Embryonic facial prominence (tissue), 1 donor: ENCODE data around the gene C9orf72.
A peak's percentile ranks its signal among the peaks of the same experiment; 100 is the strongest.
"Not testable (repeated sequence)": the region's sequence is repeated elsewhere in the genome, so short reads cannot be mapped to it uniquely, and the experiment has no call there.

Experiments used
- DNase-seq: peaks from one replicate; pipeline ENCODE4 v3.0.0-alpha.2; 2016; ENCODE audit errors: extremely low spot score

The C9orf72 gene, protein sequence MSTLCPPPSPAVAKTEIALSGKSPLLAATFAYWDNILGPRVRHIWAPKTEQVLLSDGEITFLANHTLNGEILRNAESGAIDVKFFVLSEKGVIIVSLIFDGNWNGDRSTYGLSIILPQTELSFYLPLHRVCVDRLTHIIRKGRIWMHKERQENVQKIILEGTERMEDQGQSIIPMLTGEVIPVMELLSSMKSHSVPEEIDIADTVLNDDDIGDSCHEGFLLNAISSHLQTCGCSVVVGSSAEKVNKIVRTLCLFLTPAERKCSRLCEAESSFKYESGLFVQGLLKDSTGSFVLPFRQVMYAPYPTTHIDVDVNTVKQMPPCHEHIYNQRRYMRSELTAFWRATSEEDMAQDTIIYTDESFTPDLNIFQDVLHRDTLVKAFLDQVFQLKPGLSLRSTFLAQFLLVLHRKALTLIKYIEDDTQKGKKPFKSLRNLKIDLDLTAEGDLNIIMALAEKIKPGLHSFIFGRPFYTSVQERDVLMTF

DNA sequence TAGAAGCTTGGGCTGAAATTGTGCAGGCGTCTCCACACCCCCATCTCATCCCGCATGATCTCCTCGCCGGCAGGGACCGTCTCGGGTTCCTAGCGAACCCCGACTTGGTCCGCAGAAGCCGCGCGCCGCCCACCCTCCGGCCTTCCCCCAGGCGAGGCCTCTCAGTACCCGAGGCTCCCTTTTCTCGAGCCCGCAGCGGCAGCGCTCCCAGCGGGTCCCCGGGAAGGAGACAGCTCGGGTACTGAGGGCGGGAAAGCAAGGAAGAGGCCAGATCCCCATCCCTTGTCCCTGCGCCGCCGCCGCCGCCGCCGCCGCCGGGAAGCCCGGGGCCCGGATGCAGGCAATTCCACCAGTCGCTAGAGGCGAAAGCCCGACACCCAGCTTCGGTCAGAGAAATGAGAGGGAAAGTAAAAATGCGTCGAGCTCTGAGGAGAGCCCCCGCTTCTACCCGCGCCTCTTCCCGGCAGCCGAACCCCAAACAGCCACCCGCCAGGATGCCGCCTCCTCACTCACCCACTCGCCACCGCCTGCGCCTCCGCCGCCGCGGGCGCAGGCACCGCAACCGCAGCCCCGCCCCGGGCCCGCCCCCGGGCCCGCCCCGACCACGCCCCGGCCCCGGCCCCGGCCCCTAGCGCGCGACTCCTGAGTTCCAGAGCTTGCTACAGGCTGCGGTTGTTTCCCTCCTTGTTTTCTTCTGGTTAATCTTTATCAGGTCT, at the start of gene C9orf72:
Gene C9orf72, minus strand, starts transcription at position 564 of the 716 bp plus-strand sequence. CDS start 6,361 bp downstream, outside the sequence.
- peak; percentile 8 for DNase-seq

DNA sequence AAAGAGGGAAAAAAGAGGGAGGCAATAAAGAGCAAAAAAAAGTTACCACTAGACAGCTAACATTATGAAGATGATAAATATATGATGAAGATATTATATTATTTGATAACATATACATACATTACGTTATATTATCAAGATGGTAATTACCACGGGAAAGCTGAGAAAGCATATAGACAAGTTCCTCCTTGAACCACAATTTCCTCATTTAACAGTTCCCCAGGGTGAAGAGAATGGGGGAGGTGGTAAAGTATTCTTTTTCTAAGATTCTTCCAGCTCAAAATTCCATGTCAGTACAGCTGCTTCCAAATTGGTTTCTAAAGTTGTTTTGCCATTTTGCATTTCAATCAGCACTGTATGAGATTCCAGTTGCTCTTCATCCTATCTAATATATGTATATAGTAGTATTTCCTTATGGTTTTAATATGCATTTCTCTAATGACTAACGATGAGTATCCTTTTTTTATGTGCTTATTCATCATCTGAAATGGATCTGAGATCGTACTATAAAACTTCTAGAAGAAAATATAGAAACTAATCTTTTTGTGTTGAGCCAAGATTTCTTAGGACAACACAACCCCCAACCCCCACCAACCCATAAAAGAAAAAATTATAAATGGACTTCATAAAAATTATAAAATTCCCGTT, 49.5 kb upstream of the C9orf72 start:
- no peak for DNase-seq

DNA sequence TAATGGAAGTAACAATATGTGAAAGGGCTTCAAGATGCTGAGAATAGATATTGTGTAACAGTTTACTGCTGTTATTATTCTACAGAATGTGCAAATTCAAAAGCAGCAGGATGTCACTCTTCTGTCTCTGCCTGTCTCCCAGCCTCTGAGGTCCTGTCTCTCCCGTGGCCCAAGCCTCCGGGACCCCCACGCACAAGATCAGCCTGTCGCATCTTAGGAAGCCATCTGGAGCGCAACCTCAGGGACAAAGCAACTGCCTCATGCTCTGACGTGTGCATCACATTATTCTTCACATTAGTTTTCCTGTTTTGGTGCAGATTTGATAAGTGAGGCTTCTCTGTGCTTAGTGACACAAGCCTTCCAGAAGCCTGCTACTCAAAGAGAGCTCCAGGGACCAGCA, 46.5 kb upstream of the C9orf72 start:
- no peak for DNase-seq

DNA sequence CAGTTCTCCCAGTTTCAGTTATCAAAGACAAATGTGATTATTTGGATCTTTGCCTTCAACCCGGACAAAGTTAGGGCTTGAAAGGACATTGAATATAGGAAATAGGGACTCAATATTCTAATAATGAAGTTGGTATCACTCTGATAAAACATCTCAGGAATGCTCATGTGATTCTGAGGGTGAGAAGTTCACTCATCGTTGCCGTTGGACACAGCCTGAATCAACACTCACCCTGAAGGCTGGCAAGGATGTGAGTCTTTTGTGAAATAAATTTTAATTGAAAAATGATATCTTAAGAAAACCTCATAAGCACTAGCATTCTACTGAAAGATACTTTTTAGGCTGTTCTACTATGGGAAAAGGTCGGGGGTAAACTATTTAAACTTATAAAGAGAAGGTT, 44.8 kb upstream of the C9orf72 start:
- DNase-seq = no peak

DNA sequence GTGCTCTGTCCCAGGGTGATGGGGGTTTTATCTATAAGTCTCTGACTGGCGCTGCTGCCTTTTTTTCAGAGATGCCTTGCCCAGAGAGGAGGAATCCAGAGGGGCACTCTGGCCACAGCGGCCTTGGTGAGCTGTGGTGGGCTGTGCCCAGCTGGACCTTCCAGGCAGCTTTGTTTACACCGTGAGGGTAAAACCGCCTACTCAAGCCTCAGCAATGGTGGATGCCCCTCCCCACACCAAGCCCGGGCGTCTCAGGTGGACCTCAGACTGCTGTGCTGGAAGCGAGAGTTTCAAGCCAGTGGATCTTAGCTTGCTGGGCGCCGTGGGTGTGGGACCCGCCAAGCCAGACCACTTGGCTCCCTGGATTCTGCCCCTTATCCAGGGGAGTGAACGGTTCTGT, 41.3 kb upstream of the C9orf72 start:
- no peak for DNase-seq

DNA sequence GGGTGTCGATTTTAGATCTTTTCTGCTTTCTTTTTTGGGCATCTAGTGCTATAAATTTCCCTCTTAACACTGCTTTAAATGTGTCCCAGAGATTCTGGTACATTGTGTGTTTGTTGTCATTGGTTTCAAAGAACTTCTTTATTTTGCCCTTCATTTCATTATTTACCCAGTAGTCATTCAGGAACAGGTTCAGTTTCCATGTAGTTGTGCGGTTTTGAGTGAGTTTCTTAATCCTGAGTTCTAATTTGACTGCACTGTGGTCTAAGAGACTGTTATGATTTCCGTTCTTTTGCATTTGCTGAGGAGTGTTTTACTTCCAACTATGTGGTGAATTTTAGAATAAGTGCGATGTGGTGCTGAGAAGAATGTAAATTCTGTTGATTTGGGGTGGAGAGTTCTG, 38.8 kb upstream of the C9orf72 start:
- not testable (repeated sequence) for DNase-seq

DNA sequence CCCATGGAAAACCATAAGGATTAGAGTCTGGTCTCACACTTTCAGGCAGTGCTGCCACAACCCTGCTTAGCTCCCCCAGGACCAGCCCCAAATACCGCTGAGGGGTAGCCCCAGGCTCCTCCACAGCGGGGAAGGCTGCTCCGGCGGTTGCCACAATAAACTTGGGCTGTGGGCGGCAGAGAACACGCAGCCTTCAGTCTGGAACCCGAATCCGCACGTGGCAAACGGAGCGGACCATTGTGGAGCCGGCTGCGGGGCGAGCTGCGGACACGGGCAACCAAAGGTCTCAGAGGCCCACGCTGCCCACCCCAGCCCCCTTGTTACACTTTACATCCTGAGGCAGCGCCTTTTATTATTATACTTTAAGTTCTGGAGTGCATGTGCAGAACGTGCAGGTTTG, 37.3 kb upstream of the C9orf72 start:
- DNase-seq = no peak

DNA sequence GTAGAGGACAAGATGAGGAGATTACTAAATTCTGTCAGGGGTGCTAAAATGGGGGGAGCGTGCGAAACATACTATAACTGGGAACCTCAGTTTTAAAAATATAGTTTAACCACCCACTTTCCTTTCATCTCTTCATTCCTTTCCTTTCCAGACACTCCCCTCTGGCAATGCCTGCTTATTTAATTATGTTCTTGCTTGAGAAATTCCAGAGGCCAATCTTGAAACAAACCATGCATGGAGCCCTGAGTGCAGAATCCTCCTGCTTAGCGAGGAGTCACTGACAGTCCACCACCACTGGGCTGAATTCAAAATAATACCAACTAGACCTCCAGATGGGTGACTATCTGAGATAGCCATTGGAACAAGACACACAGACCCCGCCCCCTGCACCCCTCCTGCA, 29.7 kb upstream of the C9orf72 start:
- no peak for DNase-seq

DNA sequence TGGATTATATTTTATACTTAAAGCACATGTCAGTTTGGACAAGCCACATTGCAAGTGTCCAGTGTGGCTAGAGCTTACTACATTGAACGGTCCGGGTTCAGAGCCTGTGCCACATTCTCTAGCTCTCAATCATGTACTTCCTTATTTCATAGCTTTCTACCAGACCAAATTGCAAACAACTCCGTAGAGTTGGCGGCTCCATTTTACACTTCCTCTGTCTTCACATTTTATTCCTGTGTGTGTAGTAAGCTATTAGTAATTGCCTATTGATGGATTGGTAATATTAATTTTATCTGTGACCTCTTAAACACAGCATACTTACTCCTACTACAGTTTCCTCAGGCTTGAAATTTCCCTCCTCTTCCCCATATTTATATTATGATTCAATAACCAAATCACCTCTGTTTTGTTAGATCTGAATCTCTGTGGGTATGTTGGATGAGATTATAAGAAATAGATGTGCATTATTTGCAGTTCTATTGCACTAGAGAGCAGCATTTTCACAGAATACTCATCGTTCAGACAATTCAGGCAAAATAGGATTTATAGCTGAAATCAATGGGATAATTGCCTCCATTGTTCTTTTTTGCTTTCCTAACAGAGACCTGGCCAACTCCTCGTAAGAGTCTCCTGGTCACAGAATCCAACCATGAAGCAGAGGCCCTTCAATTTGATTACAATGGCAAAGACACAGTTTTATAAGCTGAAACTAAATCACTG, 29.0 kb upstream of the C9orf72 start:
- DNase-seq = no peak

DNA sequence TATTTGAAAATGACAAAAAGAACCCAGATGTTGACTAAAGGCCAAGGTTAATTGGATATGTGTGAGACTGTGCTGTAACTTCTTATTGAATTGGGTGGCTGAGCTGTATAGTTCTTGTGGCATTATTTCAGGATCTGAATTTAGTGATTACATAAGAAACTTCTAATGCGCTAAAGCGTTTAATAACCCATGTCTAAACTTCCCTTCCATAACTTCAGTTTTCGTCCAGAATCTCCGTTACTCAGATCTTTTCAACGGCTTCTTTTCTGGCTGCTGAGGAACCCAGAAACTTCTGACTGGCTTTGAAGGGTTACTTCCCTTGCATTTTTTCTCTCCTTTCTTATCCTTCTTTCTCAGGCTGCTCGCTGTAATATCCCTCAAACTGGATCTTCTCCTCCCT, 28.1 kb upstream of the C9orf72 start:
- DNase-seq = no peak

DNA sequence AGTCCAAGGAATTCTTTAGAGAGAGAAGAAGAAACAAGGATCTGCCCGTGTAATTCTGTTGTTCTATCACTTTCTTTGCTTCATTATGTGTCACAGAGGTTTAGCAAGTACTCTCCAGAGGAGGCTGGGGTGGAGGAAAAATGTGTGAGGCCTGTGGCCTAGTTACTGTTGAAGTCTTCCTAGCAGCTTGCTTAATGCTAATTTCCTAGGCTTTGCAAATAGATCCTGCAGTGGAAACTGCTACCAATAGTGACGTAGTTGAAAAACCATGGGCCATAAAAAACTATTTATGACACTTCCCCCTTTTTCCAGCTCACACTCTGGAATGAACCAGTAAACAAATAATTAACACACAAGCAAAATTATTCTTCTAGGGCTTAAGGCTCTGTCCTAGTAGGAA, 27.0 kb upstream of the C9orf72 start:
- DNase-seq = no peak

DNA sequence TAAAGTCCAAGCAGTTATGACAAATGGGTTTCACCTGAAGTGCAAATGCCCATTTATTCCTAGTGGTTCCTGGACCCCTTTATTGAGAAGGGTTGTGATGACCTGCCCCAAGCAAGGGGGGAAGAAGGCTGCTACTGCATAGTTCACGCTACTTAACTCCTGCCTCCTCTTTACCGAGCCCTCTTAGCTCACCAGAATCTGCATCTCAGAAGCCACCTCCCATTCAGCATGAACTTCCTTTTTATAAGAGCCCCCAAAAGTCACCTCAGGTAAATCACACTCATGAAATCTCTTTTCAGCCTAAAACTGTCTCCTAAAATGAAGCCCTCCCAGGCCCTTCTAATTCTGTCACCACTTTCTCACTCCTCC, 26.6 kb upstream of the C9orf72 start:
- no peak for DNase-seq

DNA sequence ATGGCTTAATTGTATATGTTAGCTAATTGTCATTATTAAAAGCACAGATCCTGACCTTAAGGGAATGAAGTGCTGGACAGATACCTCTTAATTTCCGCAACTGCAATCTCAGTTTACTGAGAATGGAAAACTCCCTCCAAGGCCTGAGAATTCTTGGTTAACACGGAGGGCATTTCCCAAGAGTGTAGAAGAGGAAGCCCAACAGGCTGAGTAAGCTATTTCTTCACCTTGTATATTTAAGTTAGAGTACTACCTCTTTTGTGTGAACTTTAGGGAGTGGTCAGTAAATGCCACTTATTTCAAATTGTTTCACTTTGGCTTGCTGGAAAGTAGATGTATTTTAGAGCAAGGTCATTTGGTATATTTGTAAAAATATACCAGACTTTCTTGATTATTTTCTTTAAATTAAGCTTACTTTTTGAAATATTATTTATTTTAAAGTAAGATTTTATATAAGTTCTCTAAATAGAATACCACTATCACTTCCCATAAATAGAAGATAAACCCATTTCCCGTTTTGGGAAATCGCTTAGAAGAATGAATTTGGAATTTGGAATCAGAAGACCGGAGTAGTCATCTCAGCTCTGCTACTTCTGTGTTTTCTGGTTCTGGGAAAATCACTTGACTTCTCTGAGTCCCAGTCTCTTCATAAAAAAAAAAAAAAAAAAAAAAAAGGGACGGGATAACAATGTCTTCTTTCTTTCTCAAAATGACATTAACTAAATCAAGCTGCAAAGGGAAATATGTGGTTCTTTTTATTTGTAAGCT, 26.0 kb upstream of the C9orf72 start:
- no peak for DNase-seq

DNA sequence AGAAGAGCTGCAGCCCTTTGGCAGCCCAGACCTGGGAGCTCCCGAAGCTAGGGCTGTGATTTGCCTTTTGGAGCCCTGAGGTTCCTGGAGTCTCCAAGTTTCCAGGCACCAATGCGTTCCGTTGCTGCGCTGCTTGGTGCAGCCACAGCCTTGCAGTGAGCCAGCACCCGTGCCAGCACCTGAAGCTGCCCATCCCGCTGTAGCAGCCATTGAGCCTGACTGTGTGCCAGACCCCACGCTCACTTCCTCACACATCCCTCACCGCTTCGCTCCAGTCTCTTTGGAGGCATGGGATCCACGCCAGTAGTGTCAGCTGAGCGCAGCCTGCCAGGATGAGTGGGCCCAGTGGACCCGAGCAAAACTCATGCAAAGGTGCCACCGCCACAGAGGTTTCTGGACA, 22.5 kb upstream of the C9orf72 start:
- DNase-seq = no peak

DNA sequence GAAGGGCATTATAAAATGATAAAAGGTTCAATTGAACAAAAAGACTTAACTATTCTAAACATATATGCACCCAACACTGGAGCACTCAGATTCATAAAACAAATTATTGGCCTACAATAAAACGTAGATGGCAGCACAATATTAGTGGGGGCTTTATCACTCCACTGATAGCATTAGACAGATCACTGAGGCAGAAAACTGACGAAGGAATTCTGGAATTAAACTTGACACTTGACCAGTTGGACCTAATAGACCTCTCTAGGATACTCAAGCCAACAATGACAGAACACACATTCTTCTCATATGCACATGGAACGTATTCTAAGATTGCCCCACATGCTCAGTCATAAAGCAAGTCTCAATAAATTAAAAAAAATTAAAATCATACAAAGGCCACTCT, 18.4 kb upstream of the C9orf72 start:
- DNase-seq = no peak

DNA sequence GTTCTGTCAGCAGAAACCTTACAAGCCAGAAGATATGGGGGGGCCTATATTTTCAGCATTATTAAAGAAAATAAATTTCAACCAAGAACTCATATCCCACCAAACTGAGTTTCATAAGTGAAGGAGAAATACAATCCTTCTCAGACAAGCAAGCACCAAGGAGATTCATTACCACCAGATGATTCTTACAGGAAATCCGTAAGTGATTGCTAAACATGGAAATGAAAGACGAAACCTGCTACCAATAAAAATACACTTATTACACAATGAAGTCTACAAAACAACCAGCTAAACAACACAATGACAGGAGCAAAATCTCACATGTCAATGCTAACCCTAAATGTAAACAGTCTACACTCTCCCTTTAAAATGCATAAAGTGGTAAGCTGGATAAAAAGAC, 17.8 kb upstream of the C9orf72 start:
- no peak for DNase-seq

DNA sequence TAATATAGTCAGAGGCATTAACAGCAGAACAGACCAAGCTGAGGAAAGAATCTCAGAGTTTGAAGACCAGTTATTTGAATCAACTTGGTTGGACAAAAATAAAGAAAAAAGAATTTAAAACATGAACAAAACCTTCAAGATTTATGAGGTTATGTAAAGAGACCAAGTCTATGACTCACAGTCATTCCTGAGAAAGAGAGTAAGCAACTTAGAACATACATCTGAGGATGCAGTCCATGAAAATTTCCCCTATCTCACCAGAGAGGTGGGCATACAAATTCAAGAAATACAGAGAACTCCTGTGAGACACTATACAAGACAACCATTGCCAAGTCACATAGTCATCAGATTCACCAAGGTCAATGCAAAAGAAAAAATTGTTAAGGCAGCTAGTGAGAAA, 17.4 kb upstream of the C9orf72 start:
- no peak for DNase-seq

DNA sequence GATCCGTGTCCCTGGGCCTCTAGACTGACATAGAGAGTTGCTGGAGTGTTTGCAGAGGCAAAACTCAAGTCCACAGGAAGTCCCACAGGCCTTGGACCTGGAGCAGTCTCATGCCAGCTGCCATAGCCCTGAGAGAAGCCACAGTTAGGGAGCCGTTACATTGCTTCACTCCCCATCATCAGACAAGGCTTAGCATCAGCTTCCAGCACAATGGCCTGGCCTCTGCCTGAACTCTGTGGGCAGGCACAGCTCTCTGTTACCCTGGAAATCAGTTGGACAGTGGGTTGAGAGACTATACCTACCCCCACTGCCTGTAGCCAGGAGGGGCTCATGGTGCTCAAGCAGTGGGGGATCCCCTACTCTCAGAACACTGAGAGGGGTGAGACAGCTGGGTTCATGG, 16.2 kb upstream of the C9orf72 start:
- DNase-seq = no peak

DNA sequence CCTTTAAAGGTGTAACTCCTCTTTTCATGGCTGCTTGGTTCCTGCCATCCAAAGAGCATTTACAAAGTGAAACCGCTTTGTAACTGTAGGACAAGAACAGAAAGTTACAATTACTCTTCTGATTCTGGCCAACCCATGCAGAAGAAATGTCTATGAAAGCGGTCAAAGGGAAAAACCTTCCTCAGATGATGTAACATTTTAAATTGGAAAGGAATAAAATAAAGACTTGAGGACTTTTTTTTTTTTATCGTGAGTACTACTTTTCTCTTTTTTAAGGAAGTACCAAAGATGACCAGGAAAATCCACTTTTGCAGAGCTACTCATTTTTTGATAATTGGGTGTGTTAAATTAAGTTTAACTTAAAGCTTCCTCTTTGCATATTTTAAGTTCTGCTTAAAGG, 13.0 kb upstream of the C9orf72 start:
- DNase-seq = no peak

DNA sequence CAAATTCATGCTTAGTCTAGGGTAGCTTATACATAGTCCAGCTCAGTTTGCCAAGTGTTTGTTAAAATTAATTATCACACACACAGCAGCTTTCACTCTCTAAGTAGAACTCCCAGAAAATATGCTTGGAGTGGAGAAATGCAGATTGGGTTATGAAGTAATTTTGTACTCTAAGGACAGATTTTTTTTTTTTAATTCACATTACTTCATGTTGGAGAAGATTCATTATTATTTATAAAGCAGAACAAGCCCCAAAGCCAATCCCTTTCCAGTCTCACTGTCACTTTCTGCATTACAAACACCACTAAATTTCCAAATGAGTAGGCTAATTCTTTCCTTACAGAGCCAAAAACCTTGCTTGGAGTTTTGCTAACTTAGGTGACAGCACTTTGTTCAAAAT, 11.7 kb upstream of the C9orf72 start:
- no peak for DNase-seq

DNA sequence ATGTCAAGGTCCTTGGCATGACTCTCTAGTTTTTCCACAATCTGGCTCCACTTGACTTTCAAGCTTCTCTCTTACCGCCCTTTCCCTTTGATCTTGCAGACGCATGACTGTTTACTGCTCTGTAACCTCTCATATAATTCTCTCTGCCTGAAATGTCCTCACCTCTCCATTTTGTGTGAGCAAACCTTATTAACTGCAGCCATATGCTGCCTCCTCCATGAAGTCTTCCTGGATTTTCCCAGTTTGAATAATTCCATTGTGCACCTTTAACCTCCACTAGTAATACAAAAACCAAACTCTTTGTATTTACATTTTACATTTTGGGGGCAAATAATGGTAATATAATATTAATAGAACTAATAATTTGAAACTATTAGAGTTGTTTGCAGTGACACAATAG, 9.5 kb upstream of the C9orf72 start:
- no peak for DNase-seq
